Thoracic aorta (tissue), 2 donors: ENCODE results near the gene RICTOR. TPM values are rescaled to one million over a fixed set of nuclear protein-coding genes. Genes with fewer than 3 reads are reported as not detected.

ENCODE experiments used
- ATAC-seq: fragments of 150-250 bp; one replicate; pipeline ENCODE4 v1.8.0; 2017; ENCODE audit warnings: low read depth; ENCODE audit not compliant: insufficient number of reproducible peaks, low FRiP score
- DNase-seq: peaks from one replicate; pipeline ENCODE4 v3.0.0-alpha.2; 2020; ENCODE audit warnings: low spot score
- H3K27ac ChIP-seq, 2 donors: fragments of 200-600 bp; sonication (generic); 1 replicate in 1 of 2; 2 replicates in 1 of 2; pipeline ENCODE4 v1.5.1; 2016; ENCODE audit warnings: mild to moderate bottlenecking in 2 of 2, moderate library complexity in 2 of 2
- H3K27me3 ChIP-seq: fragments of 200-600 bp; sonication (generic); replicated peaks from 2 replicates; pipeline ENCODE4 v1.6.0; 2016; ENCODE audit warnings: mild to moderate bottlenecking; ENCODE audit not compliant: insufficient read depth
- H3K36me3 ChIP-seq: fragments of 200-600 bp; sonication (generic); one replicate; pipeline ENCODE4 v1.5.1; 2016
- H3K4me1 ChIP-seq, 2 donors: fragments of 200-600 bp; sonication (generic); 1 replicate in 1 of 2; 2 replicates in 1 of 2; pipeline versions ENCODE4 v1.5.1 to v1.6.0; 2016; ENCODE audit warnings: low read depth in 2 of 2, mild to moderate bottlenecking in 1 of 2; ENCODE audit not compliant: control insufficient read depth in 1 of 2
- H3K4me3 ChIP-seq: fragments of 200-600 bp; sonication (generic); 2 replicates; pipeline ENCODE4 v1.5.1; 2016; ENCODE audit warnings: mild to moderate bottlenecking
- H3K9me3 ChIP-seq: fragments of 200-600 bp; sonication (generic); 2 replicates; pipeline ENCODE4 v1.5.1; 2016
- total RNA-seq, 2 donors: library from RNA; depleted of rRNA; stranded (reverse); fragments of >200 nt; gene quantifications; one replicate each; pipeline versions ENCODE4 v1.1.0 to v1.2.3, GENCODE V29; 2016
- TF ChIP-seq, protein P1 (sequence below): fragments of 200-600 bp; sonication (generic); IDR thresholded peaks from one replicate; pipeline ENCODE4 v1.5.1; 2019; ENCODE audit warnings: antibody characterized with exemption

Gene RICTOR
- total RNA-seq, 2 donors from 2014 or later, result 35.6 to 50.4 TPM

DNA sequence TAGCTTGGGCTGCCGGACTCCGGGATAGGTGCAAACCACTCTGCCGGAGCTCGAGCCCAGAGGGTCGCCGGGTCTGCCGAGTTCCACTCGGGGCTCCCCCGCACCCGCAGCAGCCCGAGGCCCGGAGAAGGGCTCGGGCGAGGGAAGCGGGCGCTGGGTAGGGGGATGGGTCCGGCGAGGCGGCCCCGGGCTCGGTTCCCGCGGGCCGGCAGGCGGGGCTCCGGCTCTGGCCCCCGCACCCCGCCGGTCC is 507 bp downstream of the RICTOR start:
- ATAC-seq, result peak; percentile 14
- H3K9me3 ChIP-seq, result no peaks in the 10 kb centered on the region
- H3K27ac ChIP-seq, result peak overlapping the region; percentile 99
- TF ChIP-seq, protein P1, sequence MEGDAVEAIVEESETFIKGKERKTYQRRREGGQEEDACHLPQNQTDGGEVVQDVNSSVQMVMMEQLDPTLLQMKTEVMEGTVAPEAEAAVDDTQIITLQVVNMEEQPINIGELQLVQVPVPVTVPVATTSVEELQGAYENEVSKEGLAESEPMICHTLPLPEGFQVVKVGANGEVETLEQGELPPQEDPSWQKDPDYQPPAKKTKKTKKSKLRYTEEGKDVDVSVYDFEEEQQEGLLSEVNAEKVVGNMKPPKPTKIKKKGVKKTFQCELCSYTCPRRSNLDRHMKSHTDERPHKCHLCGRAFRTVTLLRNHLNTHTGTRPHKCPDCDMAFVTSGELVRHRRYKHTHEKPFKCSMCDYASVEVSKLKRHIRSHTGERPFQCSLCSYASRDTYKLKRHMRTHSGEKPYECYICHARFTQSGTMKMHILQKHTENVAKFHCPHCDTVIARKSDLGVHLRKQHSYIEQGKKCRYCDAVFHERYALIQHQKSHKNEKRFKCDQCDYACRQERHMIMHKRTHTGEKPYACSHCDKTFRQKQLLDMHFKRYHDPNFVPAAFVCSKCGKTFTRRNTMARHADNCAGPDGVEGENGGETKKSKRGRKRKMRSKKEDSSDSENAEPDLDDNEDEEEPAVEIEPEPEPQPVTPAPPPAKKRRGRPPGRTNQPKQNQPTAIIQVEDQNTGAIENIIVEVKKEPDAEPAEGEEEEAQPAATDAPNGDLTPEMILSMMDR, result no peak
- H3K27me3 ChIP-seq, result no peaks in the 10 kb centered on the region
- H3K36me3 ChIP-seq, result no peaks in the 10 kb centered on the region
- peak overlapping the region; percentile 99 for H3K4me3 ChIP-seq
- peaks cover 11 to 38% of the 10 kb centered on the region in 2 donors for H3K4me1 ChIP-seq
- no peak for DNase-seq

DNA sequence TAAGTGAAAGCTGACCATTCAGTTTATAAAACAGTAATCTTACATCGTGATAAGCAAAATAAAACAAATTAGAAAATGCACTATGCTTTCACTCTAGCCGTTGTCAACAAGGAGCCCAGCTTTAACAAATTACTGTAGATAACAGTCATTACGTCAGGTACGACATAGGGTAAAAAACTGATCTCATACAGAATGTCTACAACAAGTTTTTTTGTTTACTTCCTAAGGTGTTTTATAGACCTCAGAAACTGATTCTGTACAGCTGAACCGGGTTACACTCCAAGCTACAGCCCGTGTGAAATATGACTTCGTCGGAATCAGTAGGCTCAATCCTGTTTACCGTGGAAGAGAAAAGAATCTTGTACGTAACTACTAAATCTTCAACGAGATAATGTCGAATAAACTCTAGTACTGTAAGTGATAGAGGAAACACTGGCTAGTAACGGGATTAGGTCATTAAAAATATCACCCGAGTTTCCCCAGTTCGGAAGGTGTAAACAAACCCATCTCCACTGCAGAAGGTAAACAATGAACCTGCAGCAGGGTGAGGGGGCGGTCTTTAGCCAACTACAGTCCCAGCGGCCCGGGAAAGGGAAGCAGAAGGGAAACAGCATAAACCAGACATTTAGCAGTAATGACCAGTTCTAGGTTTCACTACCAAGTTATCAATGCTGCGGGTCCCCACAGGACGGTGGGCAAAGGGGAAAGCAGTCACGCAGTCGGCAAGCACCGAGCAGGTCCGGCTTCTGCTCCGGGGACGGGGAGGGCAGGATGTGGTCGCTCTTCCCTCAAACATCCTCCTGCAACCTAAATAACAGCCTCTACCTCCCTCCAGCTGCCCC is 1.1 kb downstream of the RICTOR start:
- Histone ChIP-seq H3K36me3 (no peaks in the 10 kb centered on the region), H3K4me3 (peak overlapping the region; percentile 99), H3K9me3 (no peaks in the 10 kb centered on the region), H3K27me3 (no peaks in the 10 kb centered on the region), H3K4me1 (peaks cover 11 to 40% of the 10 kb centered on the region in 2 donors), H3K27ac (peak overlapping the region; percentile 99)
- ATAC-seq (peak; percentile 5), DNase-seq (no peak)
- TF ChIP-seq, protein P1, result no peak

DNA sequence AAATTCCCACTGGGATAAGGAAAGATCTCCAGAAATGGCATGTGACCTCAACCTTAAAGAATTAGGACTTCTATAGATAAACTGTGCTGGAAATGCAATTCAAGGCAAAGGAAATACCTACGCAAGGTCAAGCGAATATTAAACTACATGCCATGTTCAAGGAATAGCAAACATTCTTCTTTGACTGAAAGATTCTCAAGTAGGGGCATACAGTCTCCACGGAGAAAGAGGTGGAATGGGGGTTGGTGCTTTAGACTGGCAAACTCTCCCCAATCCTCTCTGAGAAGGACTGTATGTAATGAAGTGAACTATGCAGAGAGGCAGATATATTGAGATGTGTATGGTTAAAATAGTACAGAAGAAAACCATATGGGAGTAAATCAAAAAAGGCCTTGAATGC is 6.1 kb downstream of the RICTOR start:
- Histone ChIP-seq H3K27ac (no peak overlapping the region), H3K4me1 (peaks cover 23 to 35% of the 10 kb centered on the region in 2 donors), H3K27me3 (no peaks in the 10 kb centered on the region), H3K4me3 (no peak overlapping the region), H3K36me3 (peaks cover 7% of the 10 kb centered on the region), H3K9me3 (no peaks in the 10 kb centered on the region)
- TF ChIP-seq, protein P1, result no peak
- ATAC-seq (no peak), DNase-seq (no peak)

GRCh38 chr5:39064450-39064849 is 9.7 kb downstream of the RICTOR start:
- ATAC-seq, result no peak
- TF ChIP-seq, protein P1, result no peak
- Histone ChIP-seq H3K36me3 (peaks cover 7% of the 10 kb centered on the region), H3K27me3 (no peaks in the 10 kb centered on the region), H3K4me3 (no peak overlapping the region), H3K4me1 (peaks cover 23% of the 10 kb centered on the region in 2 donors), H3K9me3 (no peaks in the 10 kb centered on the region), H3K27ac (no peak overlapping the region)
- DNase-seq, result no peak

GRCh38 chr5:39063037-39063436 is 11.2 kb downstream of the RICTOR start:
- Histone ChIP-seq H3K36me3 (peaks cover 7% of the 10 kb centered on the region), H3K4me3 (no peak overlapping the region), H3K27ac (no peak overlapping the region), H3K27me3 (no peaks in the 10 kb centered on the region), H3K4me1 (peaks cover 27 to 36% of the 10 kb centered on the region in 2 donors), H3K9me3 (no peaks in the 10 kb centered on the region)
- TF ChIP-seq, protein P1, result no peak
- ATAC-seq (no peak), DNase-seq (no peak)
